ENCODE measurements around the gene ARL17B.
"Not testable (repeated sequence)": the region's sequence is repeated elsewhere in the genome, so short reads cannot be mapped to it uniquely, and the experiment has no call there.

DNA sequence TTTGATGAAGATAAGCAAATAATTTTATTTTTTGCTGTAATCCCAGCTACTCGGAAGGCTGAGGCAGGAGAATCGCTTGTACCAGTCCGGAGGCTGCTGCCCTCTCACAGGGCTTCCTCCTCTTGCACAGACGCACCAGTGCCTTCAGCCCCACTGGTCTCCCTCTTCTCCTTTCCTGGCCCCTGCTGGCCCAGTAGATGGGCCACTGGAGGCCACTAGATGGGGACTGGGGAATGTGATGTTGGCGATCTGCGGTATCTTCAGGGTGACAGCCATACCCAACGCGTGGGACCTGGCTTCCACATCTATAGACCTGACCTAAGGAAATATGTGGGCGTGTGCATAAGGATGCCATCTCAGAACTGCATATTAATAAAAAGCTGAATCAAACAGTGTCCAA is 38.4 kb upstream of the ARL17B start:
- not testable (repeated sequence) for TF ChIP-seq CREB1 (CRISPR knock-in tag; IDR thresholded peaks at IDR 0.05); ZBTB21 (CRISPR knock-in tag; IDR thresholded peaks at IDR 0.05; ENCODE audit: borderline replicate concordance); TEAD1 (CRISPR knock-in tag; IDR thresholded peaks at IDR 0.05); ZNF138 (CRISPR knock-in tag; conservative IDR thresholded peaks at IDR 0.05); ZNF263 (CRISPR knock-in tag; IDR thresholded peaks at IDR 0.05; ENCODE audit: low read depth)
- TF ChIP-seq, protein P1, sequence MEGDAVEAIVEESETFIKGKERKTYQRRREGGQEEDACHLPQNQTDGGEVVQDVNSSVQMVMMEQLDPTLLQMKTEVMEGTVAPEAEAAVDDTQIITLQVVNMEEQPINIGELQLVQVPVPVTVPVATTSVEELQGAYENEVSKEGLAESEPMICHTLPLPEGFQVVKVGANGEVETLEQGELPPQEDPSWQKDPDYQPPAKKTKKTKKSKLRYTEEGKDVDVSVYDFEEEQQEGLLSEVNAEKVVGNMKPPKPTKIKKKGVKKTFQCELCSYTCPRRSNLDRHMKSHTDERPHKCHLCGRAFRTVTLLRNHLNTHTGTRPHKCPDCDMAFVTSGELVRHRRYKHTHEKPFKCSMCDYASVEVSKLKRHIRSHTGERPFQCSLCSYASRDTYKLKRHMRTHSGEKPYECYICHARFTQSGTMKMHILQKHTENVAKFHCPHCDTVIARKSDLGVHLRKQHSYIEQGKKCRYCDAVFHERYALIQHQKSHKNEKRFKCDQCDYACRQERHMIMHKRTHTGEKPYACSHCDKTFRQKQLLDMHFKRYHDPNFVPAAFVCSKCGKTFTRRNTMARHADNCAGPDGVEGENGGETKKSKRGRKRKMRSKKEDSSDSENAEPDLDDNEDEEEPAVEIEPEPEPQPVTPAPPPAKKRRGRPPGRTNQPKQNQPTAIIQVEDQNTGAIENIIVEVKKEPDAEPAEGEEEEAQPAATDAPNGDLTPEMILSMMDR (IDR thresholded peaks at IDR 0.05): not testable (repeated sequence)
- TF ChIP-seq, protein P2, sequence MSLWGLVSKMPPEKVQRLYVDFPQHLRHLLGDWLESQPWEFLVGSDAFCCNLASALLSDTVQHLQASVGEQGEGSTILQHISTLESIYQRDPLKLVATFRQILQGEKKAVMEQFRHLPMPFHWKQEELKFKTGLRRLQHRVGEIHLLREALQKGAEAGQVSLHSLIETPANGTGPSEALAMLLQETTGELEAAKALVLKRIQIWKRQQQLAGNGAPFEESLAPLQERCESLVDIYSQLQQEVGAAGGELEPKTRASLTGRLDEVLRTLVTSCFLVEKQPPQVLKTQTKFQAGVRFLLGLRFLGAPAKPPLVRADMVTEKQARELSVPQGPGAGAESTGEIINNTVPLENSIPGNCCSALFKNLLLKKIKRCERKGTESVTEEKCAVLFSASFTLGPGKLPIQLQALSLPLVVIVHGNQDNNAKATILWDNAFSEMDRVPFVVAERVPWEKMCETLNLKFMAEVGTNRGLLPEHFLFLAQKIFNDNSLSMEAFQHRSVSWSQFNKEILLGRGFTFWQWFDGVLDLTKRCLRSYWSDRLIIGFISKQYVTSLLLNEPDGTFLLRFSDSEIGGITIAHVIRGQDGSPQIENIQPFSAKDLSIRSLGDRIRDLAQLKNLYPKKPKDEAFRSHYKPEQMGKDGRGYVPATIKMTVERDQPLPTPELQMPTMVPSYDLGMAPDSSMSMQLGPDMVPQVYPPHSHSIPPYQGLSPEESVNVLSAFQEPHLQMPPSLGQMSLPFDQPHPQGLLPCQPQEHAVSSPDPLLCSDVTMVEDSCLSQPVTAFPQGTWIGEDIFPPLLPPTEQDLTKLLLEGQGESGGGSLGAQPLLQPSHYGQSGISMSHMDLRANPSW (CRISPR knock-in tag; conservative IDR thresholded peaks at IDR 0.05; ENCODE audit: low read depth): not testable (repeated sequence)
- TF ChIP-seq, protein P3, sequence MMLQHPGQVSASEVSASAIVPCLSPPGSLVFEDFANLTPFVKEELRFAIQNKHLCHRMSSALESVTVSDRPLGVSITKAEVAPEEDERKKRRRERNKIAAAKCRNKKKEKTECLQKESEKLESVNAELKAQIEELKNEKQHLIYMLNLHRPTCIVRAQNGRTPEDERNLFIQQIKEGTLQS (CRISPR knock-in tag; conservative IDR thresholded peaks at IDR 0.05): not testable (repeated sequence)
- TF ChIP-seq, protein P4, sequence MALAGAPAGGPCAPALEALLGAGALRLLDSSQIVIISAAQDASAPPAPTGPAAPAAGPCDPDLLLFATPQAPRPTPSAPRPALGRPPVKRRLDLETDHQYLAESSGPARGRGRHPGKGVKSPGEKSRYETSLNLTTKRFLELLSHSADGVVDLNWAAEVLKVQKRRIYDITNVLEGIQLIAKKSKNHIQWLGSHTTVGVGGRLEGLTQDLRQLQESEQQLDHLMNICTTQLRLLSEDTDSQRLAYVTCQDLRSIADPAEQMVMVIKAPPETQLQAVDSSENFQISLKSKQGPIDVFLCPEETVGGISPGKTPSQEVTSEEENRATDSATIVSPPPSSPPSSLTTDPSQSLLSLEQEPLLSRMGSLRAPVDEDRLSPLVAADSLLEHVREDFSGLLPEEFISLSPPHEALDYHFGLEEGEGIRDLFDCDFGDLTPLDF (CRISPR knock-in tag; IDR thresholded peaks at IDR 0.05): not testable (repeated sequence)
- TF ChIP-seq, protein P5, sequence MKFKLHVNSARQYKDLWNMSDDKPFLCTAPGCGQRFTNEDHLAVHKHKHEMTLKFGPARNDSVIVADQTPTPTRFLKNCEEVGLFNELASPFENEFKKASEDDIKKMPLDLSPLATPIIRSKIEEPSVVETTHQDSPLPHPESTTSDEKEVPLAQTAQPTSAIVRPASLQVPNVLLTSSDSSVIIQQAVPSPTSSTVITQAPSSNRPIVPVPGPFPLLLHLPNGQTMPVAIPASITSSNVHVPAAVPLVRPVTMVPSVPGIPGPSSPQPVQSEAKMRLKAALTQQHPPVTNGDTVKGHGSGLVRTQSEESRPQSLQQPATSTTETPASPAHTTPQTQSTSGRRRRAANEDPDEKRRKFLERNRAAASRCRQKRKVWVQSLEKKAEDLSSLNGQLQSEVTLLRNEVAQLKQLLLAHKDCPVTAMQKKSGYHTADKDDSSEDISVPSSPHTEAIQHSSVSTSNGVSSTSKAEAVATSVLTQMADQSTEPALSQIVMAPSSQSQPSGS (CRISPR knock-in tag; IDR thresholded peaks at IDR 0.05; ENCODE audit: borderline replicate concordance, low read depth): not testable (repeated sequence)

Measured in WTC11 (cell line).